B cell (primary cell): ENCODE results near the gene GPR158.

Experiments
- EZH2 ChIP-seq: IDR thresholded peaks from 2 replicates; pipeline ENCODE4 v1.6.1; 2012; ENCODE audit warnings: borderline replicate concordance, low read depth, mild to moderate bottlenecking, moderate library complexity, low read length; ENCODE audit not compliant: insufficient read depth, poor library complexity, severe bottlenecking
- TF ChIP-seq, protein P1 (sequence below): fragments of 200-600 bp; IDR thresholded peaks from one replicate; pipeline ENCODE4 v1.8.0; 2022; ENCODE audit warnings: antibody characterized with exemption, mild to moderate bottlenecking

DNA sequence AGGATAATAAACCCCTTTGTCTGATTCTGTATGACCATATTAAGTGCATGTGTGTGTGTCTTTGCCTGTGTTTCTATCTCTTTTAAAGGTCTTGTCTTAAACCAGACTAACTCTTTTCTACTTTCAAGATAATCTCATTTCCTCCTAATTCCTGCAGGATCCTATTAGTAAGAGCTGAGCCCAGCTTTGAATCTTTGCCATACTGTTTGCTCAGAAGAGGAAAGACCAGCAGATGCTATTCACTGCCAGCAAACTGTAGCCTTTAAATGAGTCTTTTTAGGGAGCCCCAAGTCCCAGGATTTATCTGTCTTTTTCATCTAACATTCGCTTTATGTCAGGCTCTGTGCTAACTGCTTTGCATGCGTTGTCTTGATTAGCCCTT is 2.9 kb downstream of the GPR158 start:
- no peak for TF ChIP-seq EZH2
- TF ChIP-seq, protein P1, sequence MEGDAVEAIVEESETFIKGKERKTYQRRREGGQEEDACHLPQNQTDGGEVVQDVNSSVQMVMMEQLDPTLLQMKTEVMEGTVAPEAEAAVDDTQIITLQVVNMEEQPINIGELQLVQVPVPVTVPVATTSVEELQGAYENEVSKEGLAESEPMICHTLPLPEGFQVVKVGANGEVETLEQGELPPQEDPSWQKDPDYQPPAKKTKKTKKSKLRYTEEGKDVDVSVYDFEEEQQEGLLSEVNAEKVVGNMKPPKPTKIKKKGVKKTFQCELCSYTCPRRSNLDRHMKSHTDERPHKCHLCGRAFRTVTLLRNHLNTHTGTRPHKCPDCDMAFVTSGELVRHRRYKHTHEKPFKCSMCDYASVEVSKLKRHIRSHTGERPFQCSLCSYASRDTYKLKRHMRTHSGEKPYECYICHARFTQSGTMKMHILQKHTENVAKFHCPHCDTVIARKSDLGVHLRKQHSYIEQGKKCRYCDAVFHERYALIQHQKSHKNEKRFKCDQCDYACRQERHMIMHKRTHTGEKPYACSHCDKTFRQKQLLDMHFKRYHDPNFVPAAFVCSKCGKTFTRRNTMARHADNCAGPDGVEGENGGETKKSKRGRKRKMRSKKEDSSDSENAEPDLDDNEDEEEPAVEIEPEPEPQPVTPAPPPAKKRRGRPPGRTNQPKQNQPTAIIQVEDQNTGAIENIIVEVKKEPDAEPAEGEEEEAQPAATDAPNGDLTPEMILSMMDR: no peak
